Osteocyte (in vitro differentiated cells): ENCODE data around the gene AATK. TPM values are rescaled to one million over a fixed set of nuclear protein-coding genes. Genes with fewer than 3 reads are reported as not detected.
"Not testable (repeated sequence)": the region's sequence is repeated elsewhere in the genome, so short reads cannot be mapped to it uniquely, and the experiment has no call there.

ENCODE experiments used
- DNase-seq: peaks from one replicate; pipeline ENCODE4 v3.0.0; 2021; ENCODE audit warnings: mixed read lengths; ENCODE audit not compliant: unreplicated experiment; ENCODE audit errors: extremely low spot score
- H3K27ac Mint-ChIP-seq: one replicate; pipeline ENCODE4 v1.8.0; 2021; ENCODE audit warnings: mild to moderate bottlenecking, mixed read lengths; ENCODE audit not compliant: unreplicated experiment
- H3K27me3 Mint-ChIP-seq: one replicate; pipeline ENCODE4 v1.8.0; 2021; ENCODE audit warnings: mixed read lengths; ENCODE audit not compliant: unreplicated experiment
- H3K36me3 Mint-ChIP-seq: one replicate; pipeline ENCODE4 v1.8.0; 2021; ENCODE audit warnings: mixed read lengths; ENCODE audit not compliant: unreplicated experiment
- H3K4me1 Mint-ChIP-seq: one replicate; pipeline ENCODE4 v1.8.0; 2021; ENCODE audit warnings: mixed read lengths; ENCODE audit not compliant: unreplicated experiment
- H3K4me3 Mint-ChIP-seq: one replicate; pipeline ENCODE4 v1.8.0; 2021; ENCODE audit warnings: mild to moderate bottlenecking, moderate library complexity, mixed read lengths; ENCODE audit not compliant: unreplicated experiment
- H3K9me3 Mint-ChIP-seq: one replicate; pipeline ENCODE4 v1.8.0; 2021; ENCODE audit warnings: mixed read lengths; ENCODE audit not compliant: unreplicated experiment
- total RNA-seq: library from RNA; stranded (reverse); gene quantifications from 2 replicates; pipeline ENCODE4 v1.2.1, GENCODE V29; 2021
- TF ChIP-seq, protein P1 (sequence below): fragments of 200-600 bp; sonication (generic); IDR thresholded peaks from 2 replicates; pipeline ENCODE4 v1.5.0; 2021; ENCODE audit warnings: antibody characterized with exemption, mild to moderate bottlenecking, moderate library complexity

AATK gene
- total RNA-seq, 1 donor from 2014 or later, result not detected

- H3K27ac Mint-ChIP-seq, result no peak overlapping the region
- H3K4me3 Mint-ChIP-seq, result no peak overlapping the region
- peaks cover 19% of the 10 kb centered on the region for H3K27me3 Mint-ChIP-seq
- no peaks in the 10 kb centered on the region for H3K9me3 Mint-ChIP-seq
- no peaks in the 10 kb centered on the region for H3K4me1 Mint-ChIP-seq
- no peaks in the 10 kb centered on the region for H3K36me3 Mint-ChIP-seq
- TF ChIP-seq, protein P1, sequence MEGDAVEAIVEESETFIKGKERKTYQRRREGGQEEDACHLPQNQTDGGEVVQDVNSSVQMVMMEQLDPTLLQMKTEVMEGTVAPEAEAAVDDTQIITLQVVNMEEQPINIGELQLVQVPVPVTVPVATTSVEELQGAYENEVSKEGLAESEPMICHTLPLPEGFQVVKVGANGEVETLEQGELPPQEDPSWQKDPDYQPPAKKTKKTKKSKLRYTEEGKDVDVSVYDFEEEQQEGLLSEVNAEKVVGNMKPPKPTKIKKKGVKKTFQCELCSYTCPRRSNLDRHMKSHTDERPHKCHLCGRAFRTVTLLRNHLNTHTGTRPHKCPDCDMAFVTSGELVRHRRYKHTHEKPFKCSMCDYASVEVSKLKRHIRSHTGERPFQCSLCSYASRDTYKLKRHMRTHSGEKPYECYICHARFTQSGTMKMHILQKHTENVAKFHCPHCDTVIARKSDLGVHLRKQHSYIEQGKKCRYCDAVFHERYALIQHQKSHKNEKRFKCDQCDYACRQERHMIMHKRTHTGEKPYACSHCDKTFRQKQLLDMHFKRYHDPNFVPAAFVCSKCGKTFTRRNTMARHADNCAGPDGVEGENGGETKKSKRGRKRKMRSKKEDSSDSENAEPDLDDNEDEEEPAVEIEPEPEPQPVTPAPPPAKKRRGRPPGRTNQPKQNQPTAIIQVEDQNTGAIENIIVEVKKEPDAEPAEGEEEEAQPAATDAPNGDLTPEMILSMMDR, result no peak
- no peak for DNase-seq
Observed at GRCh38 chr17:81148571-81148970, 17.4 kb downstream of the AATK start.

DNA sequence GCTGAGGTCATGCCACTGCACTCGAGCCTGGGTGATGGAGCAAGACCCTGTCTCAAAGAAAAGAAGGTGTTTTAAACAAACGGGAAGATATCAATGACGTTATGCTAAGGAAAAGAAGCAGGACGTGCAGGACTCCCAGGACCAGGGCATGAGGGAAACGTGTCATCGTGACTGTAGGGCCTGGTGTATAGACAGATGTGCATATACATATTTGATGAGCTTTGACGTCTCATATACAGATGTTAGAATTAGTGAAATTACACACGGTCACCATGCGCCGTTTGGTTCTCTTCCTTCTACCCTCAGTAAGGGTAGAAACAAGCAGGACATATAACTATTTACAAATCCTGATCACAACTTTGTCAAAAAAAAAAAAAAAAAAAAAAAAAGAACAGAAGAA, 18.3 kb downstream of the AATK start:
- Mint-ChIP-seq H3K4me3 (no peak overlapping the region), H3K4me1 (peaks cover 2% of the 10 kb centered on the region), H3K27me3 (peaks cover 13% of the 10 kb centered on the region), H3K36me3 (no peaks in the 10 kb centered on the region), H3K27ac (no peak overlapping the region), H3K9me3 (no peaks in the 10 kb centered on the region)
- DNase-seq, result no peak
- TF ChIP-seq, protein P1, result no peak

GRCh38 chr17:81146208-81146607, 19.8 kb downstream of the AATK start:
- H3K36me3 Mint-ChIP-seq, DNase-seq, H3K4me3 Mint-ChIP-seq, H3K27ac Mint-ChIP-seq, H3K9me3 Mint-ChIP-seq, H3K27me3 Mint-ChIP-seq, H3K4me1 Mint-ChIP-seq: not testable (repeated sequence)

DNA sequence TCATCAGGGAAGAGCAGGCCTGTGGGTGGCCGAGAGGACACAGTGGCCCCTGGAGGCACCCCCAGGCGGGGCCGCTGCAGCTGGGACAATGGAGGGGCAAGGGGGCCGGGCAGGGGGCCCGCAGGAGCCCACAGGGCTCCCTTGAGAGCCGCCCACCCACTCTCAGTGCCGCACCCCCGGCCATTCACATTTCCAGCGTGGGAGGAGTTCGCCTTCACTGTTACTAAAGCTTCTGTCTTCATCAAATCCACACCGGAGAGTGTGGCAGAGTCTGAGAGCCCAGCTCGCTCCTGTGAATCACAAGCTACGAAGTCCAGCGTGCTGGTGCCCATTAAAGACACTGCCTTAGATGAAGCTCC, 21.6 kb downstream of the AATK start:
- Mint-ChIP-seq H3K27ac (no peak overlapping the region), H3K27me3 (no peaks in the 10 kb centered on the region)

GRCh38 chr17:81143717-81144422, 22.2 kb downstream of the AATK start:
- no peaks in the 10 kb centered on the region for H3K36me3 Mint-ChIP-seq
- no peaks in the 10 kb centered on the region for H3K27me3 Mint-ChIP-seq
- H3K9me3 Mint-ChIP-seq, result no peaks in the 10 kb centered on the region
- no peak for DNase-seq
- no peak overlapping the region for H3K27ac Mint-ChIP-seq
- no peak overlapping the region for H3K4me3 Mint-ChIP-seq
- TF ChIP-seq, protein P1, result no peak
- H3K4me1 Mint-ChIP-seq, result peaks cover 3% of the 10 kb centered on the region

More for the DNA sequence above, 21.6 kb downstream of the AATK start:
- no peaks in the 10 kb centered on the region for H3K36me3 Mint-ChIP-seq
- H3K4me3 Mint-ChIP-seq, result no peak overlapping the region
- peaks cover 3% of the 10 kb centered on the region for H3K4me1 Mint-ChIP-seq
- no peaks in the 10 kb centered on the region for H3K9me3 Mint-ChIP-seq
- TF ChIP-seq, protein P1, result no peak
- DNase-seq, result no peak

DNA sequence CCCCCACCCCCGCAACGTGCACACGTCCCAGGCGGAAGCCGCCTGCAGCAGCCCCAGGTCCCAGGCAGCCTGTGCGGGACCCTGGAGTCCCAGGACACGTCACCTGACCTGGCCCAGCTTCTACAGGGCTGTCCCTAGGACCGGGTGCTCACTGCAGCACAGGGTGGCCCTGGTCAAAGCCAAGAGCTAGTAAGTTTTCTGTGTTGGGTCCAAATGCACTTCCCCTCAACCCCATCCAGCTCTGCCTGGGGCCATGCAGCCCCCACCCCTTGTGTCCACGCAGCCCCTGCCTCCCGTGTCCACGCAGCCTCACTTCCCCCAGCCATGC, 22.9 kb downstream of the AATK start:
- H3K27me3 Mint-ChIP-seq, result no peaks in the 10 kb centered on the region
- no peaks in the 10 kb centered on the region for H3K9me3 Mint-ChIP-seq
- DNase-seq, result no peak
- TF ChIP-seq, protein P1, result no peak
- H3K4me3 Mint-ChIP-seq, result no peak overlapping the region
- no peaks in the 10 kb centered on the region for H3K36me3 Mint-ChIP-seq
- no peak overlapping the region for H3K27ac Mint-ChIP-seq
- H3K4me1 Mint-ChIP-seq, result peaks cover 3% of the 10 kb centered on the region
